ENCODE data around the gene ARID1B. TPM values are rescaled to one million over a fixed set of nuclear protein-coding genes. Genes with fewer than 3 reads are reported as not detected.

The ARID1B gene
- total and polyA plus RNA-seq, 2 of the 4 experiments (the other 2 are of a cell fraction): 14.5 to 20.1 TPM

DNA sequence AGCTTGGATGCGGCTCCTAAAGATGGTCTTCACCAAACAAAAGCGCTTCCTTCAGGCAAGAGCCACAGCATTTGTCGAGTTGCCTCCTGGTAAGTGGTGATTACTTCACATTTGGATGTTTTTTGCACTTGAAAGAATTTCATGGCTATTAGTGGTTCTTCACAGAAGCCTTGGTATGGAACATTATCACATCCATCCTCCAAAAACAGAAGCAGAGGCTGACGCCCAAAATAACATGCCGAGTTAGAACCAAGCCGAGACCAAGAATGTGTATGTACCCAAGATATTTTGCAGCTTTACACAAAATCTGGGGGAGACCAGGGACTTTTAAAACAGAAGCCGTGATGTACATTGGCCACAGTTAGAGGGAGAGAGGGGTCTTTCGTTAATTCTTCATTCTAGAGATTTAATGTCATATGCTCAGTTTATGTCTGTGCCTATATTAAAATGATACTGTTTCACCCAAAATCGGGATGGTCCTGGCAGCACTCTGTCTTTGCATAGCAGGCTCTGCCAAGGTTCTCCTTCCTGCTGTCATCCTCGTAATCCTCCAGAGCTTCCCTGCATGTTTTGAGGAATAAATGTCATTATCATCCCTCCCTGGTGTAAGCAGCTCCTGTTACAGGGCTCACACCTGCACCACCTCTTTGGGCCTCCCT lies 436.9 kb downstream of the ARID1B start:
- POLR2A ChIA-PET (ENCODE audit: unreplicated experiment): interaction anchor here (0.6 kb wide), 1 partner anchor 13 kb away, joined by 11 read pairs; no protein-coding TSS in a partner anchor
- Histone ChIP-seq H2BK120ac (ENCODE audit: low read depth, low read length) (no peak overlapping the region), H2AK9ac (replicated peaks; ENCODE audit: low read depth, low read length, poor library complexity) (no peak overlapping the region), H2AFZ (replicated peaks; ENCODE audit: low read length, poor library complexity) (no peak overlapping the region), H3K4me1 (ENCODE audit: control insufficient read depth, insufficient read depth, low read length) (no peaks in the 10 kb centered on the region), H4K8ac (ENCODE audit: low read depth in 2 of 2, low read length in 2 of 2) (no peak overlapping the region), H3K9me1 (ENCODE audit: insufficient read depth, low read length) (no peaks in the 10 kb centered on the region), H3K27me3 (ENCODE audit: control insufficient read depth, insufficient read depth, low read length) (no peaks in the 10 kb centered on the region), H3K23ac (ENCODE audit: low read depth, low read length) (no peak overlapping the region), H3K56ac (ENCODE audit: extremely low read depth, insufficient read depth, low read length) (no peak overlapping the region), H3K36me3 (ENCODE audit: control insufficient read depth, insufficient read depth, low read length) (no peaks in the 10 kb centered on the region), H2BK15ac (ENCODE audit: low read depth, low read length) (no peak overlapping the region), H2BK20ac (ENCODE audit: low read depth, low read length) (no peak overlapping the region), H3K27ac (ENCODE audit: insufficient read depth, low read length) (no peak overlapping the region), H4K5ac (ENCODE audit: low read depth, low read length) (no peak overlapping the region), H3K14ac (replicated peaks; ENCODE audit: low read depth, low read length) (no peak overlapping the region), H3K9ac (ENCODE audit: low read depth, low read length) (no peak overlapping the region), H2AK5ac (ENCODE audit: low read depth, low read length) (no peak overlapping the region), H2BK5ac (ENCODE audit: low read depth, low read length, poor library complexity, severe bottlenecking) (no peak overlapping the region), H3K4me2 (ENCODE audit: low read depth, low read length) (no peak overlapping the region), H4K20me1 (ENCODE audit: insufficient read depth, low read length) (no peaks in the 10 kb centered on the region), H3K18ac (ENCODE audit: low read depth, low read length) (no peak overlapping the region), H3K9me3 (ENCODE audit: control insufficient read depth, insufficient read depth, low read length) (no peaks in the 10 kb centered on the region), H3K79me1 (ENCODE audit: low read depth in 1 of 2, low read length in 2 of 2) (no peaks in the 10 kb centered on the region), H3K4me3 (ENCODE audit: insufficient read depth, low read depth, low read length) (no peak overlapping the region), H4K91ac (ENCODE audit: insufficient read depth, low read depth, low read length) (no peak overlapping the region), H3K4ac (ENCODE audit: low read depth, low read length) (no peak overlapping the region)
- no TSS peak for BruUV-seq (replicated peaks)
- DNase-seq (no peak), ATAC-seq (ENCODE audit: low read depth) (no peak)
- in situ Hi-C loops (cut with MboI; ENCODE audit: low sequenced_read_pairs): no loop called here
- 80% methylated on average over 2 of the region's 10 CpGs; no CpG with 5 or more reads in 1 of the 2 experiments for WGBS, 2 experiments (ENCODE audit: extremely low coverage in 2 of 2, insufficient read length in 1 of 2)
- intact Hi-C loops (cut with micrococcal nuclease): no loop called here
- TF ChIP-seq, protein P1, sequence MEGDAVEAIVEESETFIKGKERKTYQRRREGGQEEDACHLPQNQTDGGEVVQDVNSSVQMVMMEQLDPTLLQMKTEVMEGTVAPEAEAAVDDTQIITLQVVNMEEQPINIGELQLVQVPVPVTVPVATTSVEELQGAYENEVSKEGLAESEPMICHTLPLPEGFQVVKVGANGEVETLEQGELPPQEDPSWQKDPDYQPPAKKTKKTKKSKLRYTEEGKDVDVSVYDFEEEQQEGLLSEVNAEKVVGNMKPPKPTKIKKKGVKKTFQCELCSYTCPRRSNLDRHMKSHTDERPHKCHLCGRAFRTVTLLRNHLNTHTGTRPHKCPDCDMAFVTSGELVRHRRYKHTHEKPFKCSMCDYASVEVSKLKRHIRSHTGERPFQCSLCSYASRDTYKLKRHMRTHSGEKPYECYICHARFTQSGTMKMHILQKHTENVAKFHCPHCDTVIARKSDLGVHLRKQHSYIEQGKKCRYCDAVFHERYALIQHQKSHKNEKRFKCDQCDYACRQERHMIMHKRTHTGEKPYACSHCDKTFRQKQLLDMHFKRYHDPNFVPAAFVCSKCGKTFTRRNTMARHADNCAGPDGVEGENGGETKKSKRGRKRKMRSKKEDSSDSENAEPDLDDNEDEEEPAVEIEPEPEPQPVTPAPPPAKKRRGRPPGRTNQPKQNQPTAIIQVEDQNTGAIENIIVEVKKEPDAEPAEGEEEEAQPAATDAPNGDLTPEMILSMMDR (conservative IDR thresholded peaks at IDR 0.05; ENCODE audit: low read depth, low read length): no peak
- TF ChIP-seq CEBPB (IDR thresholded peaks at IDR 0.05; ENCODE audit: low read depth, low read length) (no peak), MXI1 (IDR thresholded peaks at IDR 0.05; ENCODE audit: borderline replicate concordance, low read depth, low read length) (no peak)
- CTCF ChIA-PET: no interaction called here
- dilution Hi-C loops (cut with HindIII; ENCODE audit: low sequenced_read_pairs, unreplicated experiment): no loop called here

Measured in IMR-90 (cell line).